NCI-H1436 treated with DMSO at 0.1 percent for 48 hours (cell line): ENCODE data around the gene USP47.

Experiments
- DNase-seq: peaks from one replicate; lab custom pipeline; 2025; lab: John Stamatoyannopoulos, UW

USP47 gene

DNA sequence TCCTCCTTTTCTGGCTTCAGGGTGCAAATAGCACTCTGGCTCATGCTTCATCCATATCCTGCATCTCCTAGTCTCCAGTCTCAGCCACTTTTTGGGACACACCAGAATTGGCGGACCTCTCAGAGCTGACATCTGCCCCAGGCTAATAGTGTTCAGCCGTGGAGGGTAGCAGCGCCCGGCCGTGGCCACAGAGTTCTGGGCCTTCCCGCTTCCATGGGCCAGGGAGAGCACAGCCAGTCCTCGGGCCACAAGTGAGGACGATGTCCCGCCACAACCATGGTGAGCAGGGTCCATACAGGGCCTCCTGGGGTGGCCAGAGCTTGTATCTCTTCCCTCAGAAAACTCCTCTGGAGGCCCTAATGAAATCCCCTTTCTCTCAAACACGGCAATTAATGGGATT, 140.7 kb downstream of the USP47 start:
- no peak for DNase-seq

DNA sequence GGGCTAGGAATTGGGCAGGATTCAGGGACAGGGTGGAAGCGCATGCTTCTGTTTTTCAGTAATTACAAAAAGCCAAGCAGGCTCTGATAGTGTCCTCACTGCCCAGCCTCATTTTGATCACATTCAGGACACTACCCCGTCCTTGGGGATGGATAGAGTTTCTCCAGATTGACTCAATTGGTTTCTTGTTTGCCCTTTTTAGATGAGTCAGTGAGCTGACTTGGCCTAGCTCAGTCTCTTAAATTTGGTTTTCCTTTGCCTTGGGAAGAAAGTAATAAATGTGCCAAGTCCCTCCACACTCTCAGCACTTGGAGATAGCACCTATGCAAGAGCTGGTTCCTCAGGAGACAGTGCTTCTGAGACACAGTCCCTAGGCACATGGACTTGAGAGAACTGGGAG, 141.2 kb downstream of the USP47 start:
- DNase-seq, result no peak

DNA sequence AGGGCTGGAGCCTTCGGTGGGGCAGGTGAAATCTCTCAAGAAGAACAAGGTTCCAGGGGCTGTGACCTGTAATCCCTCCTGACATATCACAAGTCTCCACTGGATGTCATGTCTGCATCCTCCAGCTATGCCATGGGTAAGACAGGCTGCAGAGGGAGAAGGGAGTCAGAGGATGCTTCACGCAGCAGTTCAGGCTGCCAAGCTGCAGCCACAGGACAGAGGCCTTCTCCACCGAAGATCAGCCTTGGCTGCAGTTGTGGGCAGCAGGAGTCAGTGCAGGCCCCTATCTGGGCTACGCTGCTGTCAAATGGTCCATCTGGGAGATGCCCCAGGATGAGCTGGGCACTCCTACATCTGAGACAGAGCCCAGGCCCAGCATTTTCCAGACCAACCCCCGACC, 141.7 kb downstream of the USP47 start:
- no peak for DNase-seq

DNA sequence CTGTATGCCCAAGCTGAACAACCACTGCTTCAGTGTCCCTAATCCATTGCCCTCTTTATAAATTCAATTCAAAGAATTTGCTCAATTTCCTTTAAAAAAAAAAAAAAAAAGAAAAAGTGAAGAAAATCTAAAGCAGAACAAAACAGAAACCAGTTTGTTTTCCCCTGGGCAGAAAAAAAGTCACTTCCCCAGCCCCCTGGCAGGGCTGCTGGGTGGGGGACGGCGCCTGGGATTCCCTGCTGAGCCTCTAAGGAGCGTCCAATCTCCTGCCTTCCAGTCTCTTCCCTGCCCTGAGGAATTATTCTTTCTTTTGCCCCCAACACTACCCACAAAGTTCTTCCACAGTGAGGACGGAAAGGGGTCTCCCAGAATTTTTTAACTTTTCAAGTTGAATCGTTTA, 142.8 kb downstream of the USP47 start:
- DNase-seq, result no peak

DNA sequence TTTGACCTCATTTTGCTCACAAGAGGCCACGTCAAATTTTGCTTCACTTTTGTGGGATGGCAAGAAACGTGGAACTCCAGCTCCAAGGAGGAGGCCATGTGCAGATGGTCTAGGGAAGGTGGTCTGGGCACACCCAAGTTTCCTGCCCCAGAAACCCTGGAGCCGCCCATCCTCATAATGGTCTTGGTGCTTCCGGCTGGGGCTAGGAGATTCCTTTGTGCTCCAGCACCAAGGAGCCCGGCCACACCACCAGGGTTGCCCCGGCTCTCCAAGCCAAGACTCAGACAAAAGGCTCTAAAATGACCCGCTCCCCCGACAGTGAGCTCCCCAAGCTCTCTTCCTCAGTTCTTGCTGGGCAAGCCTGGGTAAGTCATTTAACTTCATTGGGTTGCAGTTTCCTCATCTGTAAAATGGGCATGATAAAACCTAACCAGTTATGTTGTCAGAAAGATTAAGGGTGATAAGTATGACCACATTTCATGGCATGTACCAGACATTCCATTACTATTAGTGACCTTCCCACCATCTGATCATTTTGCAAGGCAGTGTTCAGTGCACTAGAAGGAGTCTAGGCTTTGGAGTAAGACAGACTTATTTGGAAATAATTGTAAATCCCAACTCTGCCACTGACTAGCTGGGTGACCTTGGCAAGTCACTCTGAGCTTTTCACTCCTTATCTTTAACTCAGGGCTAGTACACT, 143.4 kb downstream of the USP47 start:
- no peak for DNase-seq

DNA sequence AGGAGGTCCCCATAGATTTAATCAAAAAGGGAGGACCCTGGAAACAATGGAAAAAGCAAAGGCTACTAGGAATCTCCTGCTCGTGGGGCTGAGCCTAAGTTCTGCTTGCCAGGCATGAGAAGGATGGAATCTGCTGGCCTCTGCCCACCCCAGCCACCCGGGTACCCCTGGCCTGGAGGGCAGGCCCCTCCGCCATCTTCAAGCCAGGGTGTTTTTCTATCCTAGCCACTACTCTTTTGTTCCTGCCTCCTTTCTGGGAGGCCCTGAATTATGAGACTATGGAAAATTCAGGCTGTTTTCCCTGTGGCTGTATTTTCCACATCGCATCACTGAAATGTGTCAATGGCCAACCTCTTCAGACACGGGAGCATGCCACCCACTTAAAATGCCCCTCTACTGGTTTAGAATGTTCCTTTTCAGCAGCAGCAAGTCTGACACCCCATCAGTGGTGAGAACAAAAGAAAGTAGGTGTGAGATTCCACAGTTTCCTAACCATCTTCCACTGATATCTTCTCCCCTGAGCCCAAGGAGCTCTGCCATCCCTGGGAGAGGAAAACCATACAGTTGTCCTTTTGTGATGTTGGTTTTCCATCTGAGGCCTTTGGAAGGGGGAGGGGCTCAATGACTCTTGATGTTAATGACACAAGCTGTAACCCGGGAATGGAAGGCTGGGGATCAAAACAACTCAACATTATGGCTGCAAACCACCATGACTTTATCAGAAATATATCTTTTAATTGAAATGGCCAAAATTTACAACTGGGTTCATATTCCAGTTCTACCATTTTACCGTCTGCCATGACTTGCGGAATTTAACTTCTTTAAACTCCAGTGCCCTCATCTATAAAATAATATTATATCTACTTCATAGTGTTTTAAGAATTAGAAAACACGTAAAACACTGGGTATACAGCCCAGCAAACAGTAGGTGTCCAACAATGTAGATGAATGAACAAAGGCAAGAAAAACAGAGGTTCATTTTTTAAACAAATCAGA, 144.5 kb downstream of the USP47 start:
- DNase-seq, result no peak

DNA sequence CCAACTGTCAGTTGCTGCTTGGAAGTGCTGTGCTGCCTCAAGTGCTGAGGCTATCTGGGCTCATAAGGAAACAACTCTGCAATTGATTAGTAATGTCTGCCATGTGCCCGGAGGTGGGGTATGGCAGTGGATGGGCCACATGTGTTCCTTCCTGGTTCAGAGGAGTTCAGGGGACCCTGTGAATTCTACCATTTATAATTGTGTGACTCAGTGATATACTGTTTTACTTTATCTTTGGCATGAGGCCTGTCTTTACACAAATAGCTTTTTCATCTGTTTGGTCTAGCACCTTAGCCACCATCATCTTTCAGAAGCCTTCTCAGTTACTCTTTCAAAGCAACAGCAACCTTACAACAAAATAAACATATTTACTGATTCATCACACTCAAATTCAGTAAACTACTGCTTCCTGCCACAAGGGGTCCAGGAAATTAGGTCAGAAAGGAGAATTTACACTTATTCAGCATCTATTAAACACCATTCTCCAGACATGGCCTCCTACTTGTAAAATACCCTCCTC, 145.8 kb downstream of the USP47 start:
- no peak for DNase-seq

DNA sequence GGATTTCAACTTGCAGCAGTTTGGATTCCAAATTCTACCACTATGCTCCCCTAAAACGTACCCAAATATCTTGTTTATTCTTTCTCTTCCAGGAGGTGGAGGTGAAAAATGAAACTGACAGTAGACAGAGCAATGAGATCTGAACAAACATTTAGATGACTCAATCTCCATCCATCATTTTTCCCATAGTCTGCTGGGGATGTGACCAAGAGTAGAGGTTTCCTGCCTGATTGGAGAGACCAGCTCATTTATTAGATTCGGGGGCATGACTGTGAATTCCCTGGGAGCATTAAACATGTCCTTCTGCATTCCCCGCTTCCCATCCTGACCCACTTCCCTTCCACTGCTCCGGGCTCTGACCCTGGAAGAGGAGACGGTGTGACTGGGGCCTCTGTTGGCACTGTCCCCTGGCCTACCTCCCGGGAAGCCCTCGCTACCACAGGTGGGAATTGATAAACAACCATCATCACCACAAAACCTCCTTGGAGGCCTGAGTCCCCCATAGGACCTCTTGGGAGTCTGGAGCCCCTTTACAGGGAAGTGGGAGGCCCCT, 146.4 kb downstream of the USP47 start:
- DNase-seq, result no peak

DNA sequence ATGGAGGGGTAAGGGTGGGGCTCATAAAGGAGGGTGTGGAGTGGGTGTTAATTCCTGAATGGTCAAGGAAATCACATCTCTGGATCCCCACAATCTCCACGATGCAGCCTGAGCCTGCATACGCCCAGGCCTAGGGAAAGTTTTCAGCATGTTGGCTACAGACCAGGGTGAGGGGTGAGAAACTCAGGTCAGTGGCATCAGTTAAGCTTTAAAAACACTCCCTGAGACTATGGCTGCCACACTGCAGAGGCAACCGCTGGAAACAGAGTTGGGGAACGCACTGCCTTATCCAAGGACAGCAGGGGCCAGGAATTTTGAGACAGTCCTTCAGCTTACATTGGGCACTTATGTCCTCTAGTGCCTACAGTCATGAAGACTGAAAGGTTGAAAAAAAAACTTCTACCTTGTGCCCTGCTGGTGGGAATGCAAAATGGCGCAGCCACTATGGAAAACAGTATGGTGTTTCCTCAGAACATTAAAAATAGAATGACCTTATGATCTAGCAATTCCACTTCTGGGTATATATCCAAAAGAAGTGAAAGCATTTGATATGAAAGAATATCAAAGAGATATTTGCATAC, 147.0 kb downstream of the USP47 start:
- no peak for DNase-seq

DNA sequence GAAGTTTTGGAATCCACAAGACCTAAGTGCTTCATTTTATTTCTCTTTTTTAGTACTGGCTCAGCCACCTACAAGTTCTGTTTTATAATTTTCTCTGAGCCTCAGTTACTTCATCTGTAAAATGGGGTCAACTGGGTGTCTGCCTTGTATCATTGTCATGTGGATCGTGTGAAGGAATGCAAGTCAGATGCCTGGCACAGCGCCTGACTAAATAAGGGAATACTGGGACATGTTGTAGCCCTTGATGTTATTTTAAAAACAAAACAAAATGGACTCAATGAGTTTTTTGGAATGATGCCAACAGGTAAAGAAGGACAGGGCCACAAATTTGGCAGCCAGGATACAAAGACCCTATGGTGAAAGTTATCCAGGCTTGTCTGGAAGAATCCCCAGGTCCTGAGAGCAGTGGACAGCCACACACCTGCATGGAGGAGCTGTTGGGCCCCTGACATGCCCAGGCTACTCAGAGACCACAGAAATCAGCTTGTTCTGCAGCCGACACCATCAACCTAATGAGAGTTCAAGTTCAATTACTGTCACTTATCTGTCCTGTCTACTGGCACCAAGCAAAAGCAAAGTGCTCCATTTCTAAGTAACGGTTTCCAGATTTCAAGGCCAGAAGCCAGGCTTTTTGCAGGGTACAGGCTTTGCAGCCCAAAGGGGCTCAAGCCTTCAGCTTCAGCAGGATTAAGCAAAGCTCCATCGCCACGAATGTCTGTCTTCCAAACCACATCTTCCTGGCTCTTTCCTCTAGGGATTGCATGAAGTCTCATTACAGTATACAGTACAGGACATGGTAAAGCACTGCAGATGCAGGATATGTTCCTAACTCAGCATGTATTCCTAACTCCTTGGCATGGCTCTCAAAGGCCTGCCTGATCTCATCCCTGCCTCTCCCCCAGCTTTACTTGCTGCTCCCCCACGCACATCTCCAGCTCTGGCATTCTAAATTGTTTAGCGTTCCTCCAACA, 148.3 kb downstream of the USP47 start:
- no peak for DNase-seq

DNA sequence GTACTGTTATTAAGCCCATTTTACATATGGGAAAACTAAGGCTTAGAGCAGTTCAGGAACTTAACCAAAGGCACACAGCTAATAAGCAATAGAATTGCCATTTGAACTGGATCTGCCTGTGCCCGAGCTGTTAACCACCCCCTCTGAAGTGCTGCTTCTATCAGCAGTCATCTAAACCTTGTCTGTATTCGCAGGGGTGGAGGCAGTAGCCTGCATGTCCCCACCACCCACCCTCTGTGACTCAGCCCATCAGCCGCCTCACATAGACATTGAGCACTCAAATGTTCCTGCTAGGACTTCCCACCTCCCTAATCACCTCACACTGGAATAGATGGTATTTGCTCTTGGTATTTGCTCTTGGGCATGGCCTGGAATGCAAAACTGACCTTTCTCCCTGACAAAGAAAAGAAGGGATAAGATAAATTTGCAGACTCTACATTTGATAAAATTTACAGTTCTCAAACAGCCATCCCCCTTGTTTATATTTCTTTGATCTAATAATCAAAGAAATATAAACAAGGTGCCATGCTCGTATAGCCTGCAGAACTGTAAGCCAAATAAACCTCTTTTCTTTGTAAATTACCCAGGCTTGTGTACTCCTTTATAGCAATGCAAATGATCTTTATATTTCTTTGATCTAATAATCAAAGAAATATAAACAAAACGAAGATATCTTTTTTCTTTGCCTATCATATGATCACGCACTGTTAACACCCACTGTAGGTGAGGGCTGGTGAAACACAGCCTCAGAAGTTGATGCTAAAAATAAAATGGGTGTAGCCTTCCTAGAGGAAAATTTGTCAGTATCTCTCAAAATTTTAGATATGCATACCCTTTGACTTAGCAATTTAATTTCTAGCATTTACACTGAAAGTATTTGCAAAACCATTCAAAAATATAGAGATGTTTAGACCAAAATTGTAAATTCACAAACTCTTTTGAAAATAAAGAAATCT, 150.8 kb downstream of the USP47 start:
- no peak for DNase-seq

DNA sequence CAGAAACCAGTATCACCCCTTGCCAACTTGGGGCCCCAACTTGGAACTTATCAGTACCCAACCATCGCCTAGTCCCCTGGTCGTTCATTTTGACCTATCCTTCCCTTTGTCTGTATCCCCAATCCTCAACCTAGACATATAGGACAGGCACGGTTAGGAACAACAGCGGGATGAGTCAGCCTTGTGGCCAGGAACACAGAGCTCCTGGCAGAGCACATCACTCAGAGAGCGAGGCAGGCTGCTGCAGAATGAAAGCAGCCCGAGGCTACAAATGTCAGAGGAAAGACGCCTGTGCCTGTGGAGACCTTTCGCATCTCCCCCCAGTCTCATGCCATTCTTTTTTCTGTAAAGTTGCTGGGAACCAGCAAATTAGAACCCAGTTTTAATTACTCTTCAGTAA, 152.1 kb downstream of the USP47 start:
- DNase-seq, result no peak

DNA sequence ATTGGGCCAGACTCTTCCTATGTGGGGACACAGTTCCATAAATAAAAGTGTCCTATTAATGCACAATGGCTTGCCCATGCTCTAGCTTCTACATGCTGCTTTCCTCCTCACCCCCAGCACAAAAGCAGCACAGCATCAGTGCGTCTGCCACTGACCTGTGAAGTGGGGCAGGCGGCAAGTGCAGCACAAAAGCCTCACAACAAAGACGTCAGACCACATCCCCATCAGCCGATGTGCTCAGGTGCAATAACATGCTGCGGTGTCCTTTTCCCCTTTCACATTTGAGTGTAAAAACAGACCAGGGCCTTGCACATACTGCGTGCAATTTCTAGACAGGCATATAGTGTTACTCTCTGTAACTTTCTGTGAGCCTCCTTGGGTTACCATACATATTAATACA, 153.8 kb downstream of the USP47 start:
- no peak for DNase-seq

DNA sequence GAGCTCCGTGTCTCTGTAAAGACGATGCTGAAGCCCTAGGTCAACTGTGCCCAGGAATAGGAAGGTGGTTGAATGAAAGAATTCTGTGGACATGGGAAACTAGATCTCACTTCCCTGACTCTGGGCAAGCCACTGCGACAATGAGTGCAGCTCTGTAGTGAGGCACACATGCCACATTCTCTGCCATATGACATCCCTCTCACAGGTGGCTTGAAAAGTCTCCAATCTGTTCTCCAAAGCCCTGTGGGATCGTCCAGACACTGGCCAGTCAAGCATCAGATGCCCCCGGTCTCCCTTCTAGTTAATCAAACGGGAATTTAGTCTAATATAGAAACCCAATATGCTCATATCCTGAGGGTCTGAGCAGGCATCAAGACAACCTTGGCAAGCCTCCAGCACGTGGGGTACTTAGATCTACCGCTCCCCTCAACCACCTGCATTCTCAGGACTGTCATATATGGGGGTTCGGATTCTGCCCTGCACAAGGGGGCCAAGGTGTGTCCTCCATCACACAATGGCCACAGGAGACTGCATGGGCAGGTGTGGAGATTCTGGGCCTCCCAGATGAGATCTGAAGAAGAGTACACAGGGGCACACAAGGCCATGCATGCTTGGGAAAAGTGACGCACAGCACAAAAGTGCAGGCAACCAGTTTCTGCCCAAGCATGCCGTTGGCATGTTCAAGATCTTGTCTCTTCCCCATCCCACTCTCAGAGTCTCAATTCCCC, 154.7 kb downstream of the USP47 start:
- DNase-seq, result no peak

DNA sequence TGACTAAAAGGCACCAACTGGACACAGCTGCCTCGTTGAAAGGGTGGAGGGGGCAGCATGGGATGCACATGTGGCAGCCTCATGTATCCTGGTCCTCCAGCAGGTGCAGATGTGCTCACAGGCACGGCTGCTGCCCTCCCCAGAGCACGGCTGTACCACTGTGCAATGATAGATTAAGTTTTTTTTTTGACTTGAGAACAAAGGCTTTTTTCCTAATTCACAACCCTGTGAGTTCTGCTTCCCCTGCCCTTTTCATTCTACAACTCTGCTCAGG, 155.2 kb downstream of the USP47 start:
- DNase-seq, result no peak

DNA sequence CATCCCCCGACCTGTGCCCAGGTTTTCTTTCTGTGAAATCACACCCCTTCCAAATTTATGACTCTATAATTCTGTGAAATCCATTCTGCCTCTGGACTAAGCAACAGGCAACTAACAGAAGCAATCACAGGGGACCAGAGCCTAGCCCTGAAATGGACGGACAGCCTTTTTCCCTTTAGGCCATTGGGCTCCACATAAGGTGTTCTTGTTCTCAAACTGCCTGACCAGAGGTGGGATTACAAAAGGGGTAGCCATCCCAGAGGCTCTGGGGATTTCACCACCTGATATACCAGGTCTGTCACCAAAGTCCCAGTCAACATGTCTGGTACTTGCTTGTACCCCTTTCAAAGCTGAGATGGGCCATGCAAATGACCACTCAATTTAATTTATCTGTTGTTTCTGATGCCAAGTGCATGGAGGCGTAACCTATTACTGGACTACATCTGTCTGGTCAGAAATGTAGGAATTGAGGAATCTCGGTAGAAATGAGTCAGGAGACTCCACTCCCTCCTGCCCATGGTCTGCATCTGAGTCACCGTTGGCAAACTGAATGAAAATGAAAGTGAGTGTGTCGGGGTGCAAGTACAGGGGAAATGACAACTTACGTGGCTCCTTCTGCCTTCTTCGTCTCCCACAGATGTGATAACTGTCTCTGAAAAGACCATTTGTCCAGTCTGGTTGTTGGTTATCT, 156.5 kb downstream of the USP47 start:
- no peak for DNase-seq

DNA sequence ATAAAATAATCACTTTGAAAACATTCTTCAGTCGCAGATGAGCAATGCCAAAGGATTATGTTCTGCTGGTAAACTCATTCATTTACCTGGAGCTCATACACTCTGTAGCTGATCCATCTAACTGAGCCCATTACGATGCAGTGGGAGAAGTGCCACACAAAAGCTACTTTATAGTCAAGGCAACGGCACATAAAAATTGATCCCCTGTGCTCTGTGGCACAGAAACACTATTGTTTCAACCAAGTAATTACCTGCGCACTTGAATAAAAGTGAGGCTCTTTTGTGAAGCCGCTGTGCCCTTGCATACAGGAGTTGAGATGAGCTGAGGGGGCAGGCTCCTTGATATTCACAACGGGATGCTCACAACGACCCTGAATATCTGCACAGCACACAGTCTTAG, 159.4 kb downstream of the USP47 start:
- DNase-seq, result peak; percentile 27

DNA sequence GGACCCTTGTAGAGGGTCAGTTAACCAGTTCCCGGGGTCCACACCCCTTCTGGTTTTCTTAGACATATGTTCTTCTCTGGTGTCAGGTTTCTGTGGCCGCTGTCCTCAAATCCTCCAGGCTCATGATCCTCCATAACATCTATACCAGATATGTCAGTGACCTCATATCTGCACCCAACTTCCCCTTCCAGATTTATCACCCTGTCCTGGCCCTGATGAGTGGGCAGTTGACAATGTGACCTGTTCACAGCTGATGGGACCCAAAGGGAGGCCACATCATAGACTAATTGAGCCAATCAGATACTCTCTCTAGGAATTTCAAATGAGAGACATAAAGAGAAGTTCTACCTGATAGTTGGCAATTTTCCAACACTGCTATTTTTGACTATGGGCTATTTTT, 161.6 kb downstream of the USP47 start:
- DNase-seq, result no peak

DNA sequence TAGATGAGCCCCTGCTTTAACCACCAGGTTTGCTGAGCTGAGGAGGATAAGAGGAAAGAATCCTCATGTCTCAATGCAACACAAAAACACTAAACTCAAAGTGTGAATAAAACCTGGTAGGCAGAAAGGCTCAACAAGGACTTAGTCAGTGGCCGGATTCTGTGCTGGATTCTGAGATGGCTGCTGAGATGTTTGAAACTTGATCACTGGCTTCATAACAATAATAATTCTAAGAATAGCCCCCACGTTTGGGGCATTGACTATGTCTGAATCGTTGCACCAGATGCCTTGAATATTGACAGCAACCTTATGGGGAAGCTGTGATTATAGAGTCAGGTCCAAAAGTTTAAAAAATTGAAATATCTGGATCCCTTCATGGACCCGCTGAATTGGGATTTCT, 162.0 kb downstream of the USP47 start:
- no peak for DNase-seq
